ENCODE data around the gene SAMSN1. TPM values are rescaled to one million over a fixed set of nuclear protein-coding genes. Genes with fewer than 3 reads are reported as not detected.

Gene SAMSN1
- total RNA-seq, 2 donors from 2014 or later, result 1.4 TPM; not detected in 1

- Histone ChIP-seq H3K27ac (ENCODE audit: low read depth, low read length) (no peak overlapping the region), H3K9ac (ENCODE audit: extremely low read depth, low read length, poor library complexity, severe bottlenecking) (no peak overlapping the region), H3K4me3 (ENCODE audit: low read length) (no peak overlapping the region), H3K9me3 (ENCODE audit: control insufficient read depth, low read length) (no peaks in the 10 kb centered on the region), H3K4me1 (ENCODE audit: control insufficient read depth, insufficient read depth, low read length) (no peaks in the 10 kb centered on the region), H3K27me3 (ENCODE audit: control insufficient read depth, insufficient read depth, low read length, poor library complexity, severe bottlenecking) (no peaks in the 10 kb centered on the region), H3K36me3 (ENCODE audit: control insufficient read depth, insufficient read depth, low read length) (no peaks in the 10 kb centered on the region)
- Mint-ChIP-seq H3K27me3 (ENCODE audit: insufficient read depth) (no peaks in the 10 kb centered on the region), H3K27ac (no peak overlapping the region), H3K4me1 (no peaks in the 10 kb centered on the region), H3K36me3 (ENCODE audit: low read depth) (no peaks in the 10 kb centered on the region), H3K4me3 (no peak overlapping the region), H3K9me3 (peaks cover 5% of the 10 kb centered on the region)
- no peak for TF ChIP-seq CTCF (conservative IDR thresholded peaks at IDR 0.05)
- 93 to 100% methylated on average over 1 to 2 of the region's 2 CpGs for WGBS, 2 experiments (ENCODE audit: insufficient coverage in 1 of 2, insufficient read length in 1 of 2)
- DNase-seq, result no peak
These were observed 15.5 kb downstream of the SAMSN1 start for GRCh38 chr21:14530592-14530991.

GRCh38 chr21:14528815-14529214, 17.3 kb downstream of the SAMSN1 start:
- WGBS, 2 experiments (ENCODE audit: insufficient coverage in 1 of 2, insufficient read length in 1 of 2), result 90 to 96% methylated on average over 4 of the region's 4 CpGs
- no peaks in the 10 kb centered on the region for H3K27me3 Mint-ChIP-seq (ENCODE audit: insufficient read depth)
- H3K9ac ChIP-seq (ENCODE audit: extremely low read depth, low read length, poor library complexity, severe bottlenecking), result no peak overlapping the region
- H3K27ac ChIP-seq (ENCODE audit: low read depth, low read length), result no peak overlapping the region
- H3K4me3 ChIP-seq (ENCODE audit: low read length), result no peak overlapping the region
- no peak overlapping the region for H3K4me3 Mint-ChIP-seq
- no peaks in the 10 kb centered on the region for H3K36me3 ChIP-seq (ENCODE audit: control insufficient read depth, insufficient read depth, low read length)
- DNase-seq, result no peak
- H3K4me1 ChIP-seq (ENCODE audit: control insufficient read depth, insufficient read depth, low read length), result no peaks in the 10 kb centered on the region
- H3K27ac Mint-ChIP-seq, result no peak overlapping the region
- H3K9me3 Mint-ChIP-seq, result no peaks in the 10 kb centered on the region
- no peaks in the 10 kb centered on the region for H3K36me3 Mint-ChIP-seq (ENCODE audit: low read depth)
- H3K4me1 Mint-ChIP-seq, result no peaks in the 10 kb centered on the region
- H3K9me3 ChIP-seq (ENCODE audit: control insufficient read depth, low read length), result no peaks in the 10 kb centered on the region
- TF ChIP-seq CTCF (conservative IDR thresholded peaks at IDR 0.05), result no peak
- H3K27me3 ChIP-seq (ENCODE audit: control insufficient read depth, insufficient read depth, low read length, poor library complexity, severe bottlenecking), result no peaks in the 10 kb centered on the region

- no peak overlapping the region for H3K4me3 ChIP-seq (ENCODE audit: low read length)
- no peak for TF ChIP-seq CTCF (conservative IDR thresholded peaks at IDR 0.05)
- no peaks in the 10 kb centered on the region for H3K36me3 Mint-ChIP-seq (ENCODE audit: low read depth)
These were observed 18.1 kb downstream of the SAMSN1 start for GRCh38 chr21:14527696-14528652.

More at GRCh38 chr21:14527696-14528652, 18.1 kb downstream of the SAMSN1 start:
- no peaks in the 10 kb centered on the region for H3K9me3 Mint-ChIP-seq
- no peak overlapping the region for H3K4me3 Mint-ChIP-seq
- no peak for DNase-seq
- 85% methylated on average over 2 of the region's 2 CpGs; no CpG with 5 or more reads in 1 of the 2 experiments for WGBS, 2 experiments (ENCODE audit: insufficient coverage in 1 of 2, insufficient read length in 1 of 2)
- no peaks in the 10 kb centered on the region for H3K4me1 Mint-ChIP-seq
- Histone ChIP-seq H3K27ac (ENCODE audit: low read depth, low read length) (no peak overlapping the region), H3K27me3 (ENCODE audit: control insufficient read depth, insufficient read depth, low read length, poor library complexity, severe bottlenecking) (no peaks in the 10 kb centered on the region), H3K9me3 (ENCODE audit: control insufficient read depth, low read length) (no peaks in the 10 kb centered on the region), H3K4me1 (ENCODE audit: control insufficient read depth, insufficient read depth, low read length) (no peaks in the 10 kb centered on the region), H3K9ac (ENCODE audit: extremely low read depth, low read length, poor library complexity, severe bottlenecking) (no peak overlapping the region), H3K36me3 (ENCODE audit: control insufficient read depth, insufficient read depth, low read length) (no peaks in the 10 kb centered on the region)
- no peaks in the 10 kb centered on the region for H3K27me3 Mint-ChIP-seq (ENCODE audit: insufficient read depth)
- no peak overlapping the region for H3K27ac Mint-ChIP-seq
